Naive thymus-derived CD8-positive, alpha-beta T cell (primary cell): Measurements from ENCODE around the gene INSIG1. TPM values are rescaled to one million over a fixed set of nuclear protein-coding genes. Genes with fewer than 3 reads are reported as not detected.

ENCODE experiments used
- ATAC-seq, 2 donors: fragments of 150-1000 bp; cut with Tn5 transposase in 1 of 2; sonication (Bioruptor Pico), chemical (Tn5 transposase) in 1 of 2; 1 replicate in 1 of 2; 2 replicates in 1 of 2; pipeline ENCODE4 v1.10.0; 2021; ENCODE audit warnings: mild to moderate bottlenecking in 2 of 2, moderate library complexity in 2 of 2
- POLR2A ChIA-PET: fragments of 350-600 bp; sonication (Branson Sonifier 250); formaldehyde crosslinking; loops from one replicate; lab custom pipeline; 2021; ENCODE audit warnings: antibody characterized with exemption; lab: Charles Lee
- DNase-seq, 10 donors: peaks; one replicate each; pipeline versions ENCODE4 v3.0.0 to v3.0.0-alpha.2; 2020 to 2022
- H3K27ac Mint-ChIP-seq, 10 donors: one replicate each; pipeline ENCODE4 v1.8.0; 2020 to 2022; ENCODE audit warnings: mild to moderate bottlenecking in 10 of 10, mixed read lengths in 10 of 10, moderate library complexity in 4 of 10, inconsistent platforms in 1 of 10
- H3K27me3 Mint-ChIP-seq, 5 donors: one replicate each; pipeline ENCODE4 v1.8.0; 2021 to 2022; ENCODE audit warnings: mixed read lengths in 5 of 5
- H3K36me3 Mint-ChIP-seq, 3 donors: one replicate each; pipeline ENCODE4 v1.8.0; 2020 to 2022; ENCODE audit warnings: mixed read lengths in 3 of 3, mild to moderate bottlenecking in 2 of 3, inconsistent platforms in 1 of 3
- H3K4me1 Mint-ChIP-seq, 4 donors: one replicate each; pipeline ENCODE4 v1.8.0; 2021 to 2022; ENCODE audit warnings: mixed read lengths in 4 of 4
- H3K4me3 Mint-ChIP-seq, 10 donors: one replicate each; pipeline ENCODE4 v1.8.0; 2020 to 2022; ENCODE audit warnings: mild to moderate bottlenecking in 10 of 10, mixed read lengths in 10 of 10, moderate library complexity in 6 of 10, inconsistent platforms in 1 of 10
- H3K9me3 Mint-ChIP-seq, 9 donors: one replicate each; pipeline ENCODE4 v1.8.0; 2020 to 2022; ENCODE audit warnings: mixed read lengths in 9 of 9, mild to moderate bottlenecking in 3 of 9, inconsistent platforms in 1 of 9, moderate library complexity in 1 of 9
- polyA plus RNA-seq, 3 donors: library from polyadenylated mRNA; unstranded; fragments of 300-500 nt; fragmentation: Illumina TruSeq; gene quantifications; one replicate each; pipeline ENCODE4 v1.2.3, GENCODE V29; 2021
- total RNA-seq, 8 experiments: library from RNA in 2 of 8; stranded (reverse) in 2 of 8; gene quantifications; one replicate each; pipeline ENCODE4 v1.2.3 and lab custom pipeline; 2021 to 2026

Gene INSIG1
- total and polyA plus RNA-seq, 5 experiments from 2014 or later = 25.5 to 53.0 (median 33.6) TPM

- Mint-ChIP-seq H3K36me3 (peaks cover 0 to 40% (median 4%) of the 10 kb centered on the region in 3 donors), H3K9me3 (no peaks in the 10 kb centered on the region), H3K4me1 (peaks cover 0 to 6% (median 0%) of the 10 kb centered on the region in 4 donors), H3K4me3 (no peak overlapping the region), H3K27me3 (peaks cover 0 to 2% (median 0%) of the 10 kb centered on the region in 5 donors), H3K27ac (peak overlapping the region in 1 of 10 donors; percentile 27)
- ATAC-seq (no peak), DNase-seq (no peak)
- POLR2A ChIA-PET = interaction anchor here (1.2 kb wide), 1 partner anchor 9 kb away, joined by 3 read pairs; no protein-coding TSS in a partner anchor
These were observed 15.0 kb downstream of the INSIG1 start for GRCh38 chr7:155312633-155313032.

DNA sequence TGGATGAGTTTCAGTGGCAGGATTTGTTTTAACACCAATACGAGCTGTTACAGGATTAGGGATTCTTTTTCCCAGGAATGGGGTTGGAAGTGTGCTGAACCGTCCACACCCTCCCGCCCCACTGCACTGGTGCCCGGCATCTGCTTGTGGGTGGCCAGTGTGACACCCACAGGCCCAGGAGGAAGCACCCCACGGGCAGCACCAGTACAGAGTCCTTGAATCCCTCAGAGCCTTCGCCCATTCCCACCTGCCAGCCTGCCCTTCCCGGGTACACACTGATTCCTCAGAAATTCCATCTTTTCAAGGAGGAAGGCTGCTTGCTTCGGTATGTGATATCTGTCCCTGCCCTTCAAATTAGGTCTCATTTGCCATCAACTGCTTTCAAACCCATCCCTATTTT lies 15.4 kb downstream of the INSIG1 start:
- POLR2A ChIA-PET = no interaction called here
- H3K36me3 Mint-ChIP-seq = peaks cover 0 to 35% (median 4%) of the 10 kb centered on the region in 3 donors
- DNase-seq (no peak), ATAC-seq (no peak)
- H3K27me3 Mint-ChIP-seq = peaks cover 0 to 2% (median 0%) of the 10 kb centered on the region in 5 donors
- H3K27ac Mint-ChIP-seq = no peak overlapping the region
- H3K9me3 Mint-ChIP-seq = no peaks in the 10 kb centered on the region
- H3K4me1 Mint-ChIP-seq = peaks cover 0 to 6% (median 0%) of the 10 kb centered on the region in 4 donors
- no peak overlapping the region for H3K4me3 Mint-ChIP-seq

DNA sequence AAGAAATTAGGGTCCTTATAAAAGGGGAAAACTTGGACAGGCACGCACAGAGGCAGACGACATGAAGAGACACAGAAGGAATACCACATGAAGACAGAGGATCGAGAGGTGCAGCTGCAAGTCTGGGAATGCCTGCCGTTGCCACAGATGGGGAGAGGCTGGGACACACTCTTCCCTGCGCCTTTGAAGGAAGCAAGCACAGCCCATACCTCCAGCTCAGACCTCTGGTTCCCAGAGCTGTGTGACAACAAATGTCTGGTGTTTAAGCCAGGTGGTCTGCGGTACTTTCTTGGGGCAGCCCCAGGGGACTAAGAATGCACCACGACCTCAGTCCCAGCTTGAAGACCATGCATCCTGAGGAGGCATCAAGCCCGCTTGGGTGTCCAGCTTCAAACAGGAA lies 18.3 kb downstream of the INSIG1 start:
- Mint-ChIP-seq H3K27ac (no peak overlapping the region), H3K4me1 (peaks cover 0 to 6% (median 0%) of the 10 kb centered on the region in 4 donors)
- POLR2A ChIA-PET = no interaction called here

GRCh38 chr7:155316427-155317113 lies 18.9 kb downstream of the INSIG1 start:
- peaks cover 0 to 6% (median 0%) of the 10 kb centered on the region in 4 donors for H3K4me1 Mint-ChIP-seq
- DNase-seq = no peak
- POLR2A ChIA-PET = no interaction called here
- no peak for ATAC-seq
- no peaks in the 10 kb centered on the region for H3K9me3 Mint-ChIP-seq
- peaks cover 0 to 4% (median 0%) of the 10 kb centered on the region in 3 donors for H3K36me3 Mint-ChIP-seq
- H3K27me3 Mint-ChIP-seq = peaks cover 0 to 6% (median 2%) of the 10 kb centered on the region in 5 donors
- no peak overlapping the region for H3K27ac Mint-ChIP-seq
- no peak overlapping the region for H3K4me3 Mint-ChIP-seq

More for the DNA sequence above, 18.3 kb downstream of the INSIG1 start:
- ATAC-seq (no peak), DNase-seq (no peak)
- no peak overlapping the region for H3K4me3 Mint-ChIP-seq
- H3K9me3 Mint-ChIP-seq = no peaks in the 10 kb centered on the region
- peaks cover 0 to 9% (median 0%) of the 10 kb centered on the region in 3 donors for H3K36me3 Mint-ChIP-seq
- peaks cover 0 to 6% (median 2%) of the 10 kb centered on the region in 5 donors for H3K27me3 Mint-ChIP-seq

DNA sequence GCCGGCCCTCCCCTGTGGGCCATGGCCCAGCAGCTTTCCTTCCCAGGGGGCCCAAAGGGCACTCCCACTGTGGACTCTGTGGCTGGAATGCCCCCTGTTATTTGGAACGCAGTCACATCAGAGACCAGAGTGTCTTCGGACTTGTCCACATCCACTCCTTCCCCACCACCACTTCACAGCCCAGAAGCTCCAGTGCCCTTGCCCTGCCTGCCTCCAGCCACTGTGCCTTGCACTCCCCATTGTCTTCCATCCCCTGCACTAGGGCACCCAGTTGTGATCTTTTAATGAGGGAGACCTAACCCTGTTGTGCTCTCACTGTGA lies 19.4 kb downstream of the INSIG1 start:
- POLR2A ChIA-PET = no interaction called here
- peaks cover 0 to 2% (median 0%) of the 10 kb centered on the region in 3 donors for H3K36me3 Mint-ChIP-seq

GRCh38 chr7:155318245-155318644 lies 20.6 kb downstream of the INSIG1 start:
- Mint-ChIP-seq H3K9me3 (peaks cover 0 to 3% (median 0%) of the 10 kb centered on the region in 9 donors), H3K27ac (no peak overlapping the region), H3K36me3 (no peaks in the 10 kb centered on the region), H3K4me3 (no peak overlapping the region), H3K27me3 (peaks cover 0 to 10% (median 2%) of the 10 kb centered on the region in 5 donors), H3K4me1 (peaks cover 0 to under 1% (median 0%) of the 10 kb centered on the region in 4 donors)
- DNase-seq (no peak), ATAC-seq (no peak)
- POLR2A ChIA-PET = no interaction called here

More for the DNA sequence above, 19.4 kb downstream of the INSIG1 start:
- Mint-ChIP-seq H3K27ac (no peak overlapping the region), H3K9me3 (no peaks in the 10 kb centered on the region), H3K27me3 (peaks cover 0 to 6% (median 2%) of the 10 kb centered on the region in 5 donors), H3K4me3 (no peak overlapping the region), H3K4me1 (peaks cover 0 to 4% (median 0%) of the 10 kb centered on the region in 4 donors)
- ATAC-seq = no peak
- no peak for DNase-seq

GRCh38 chr7:155322530-155322929 lies 24.9 kb downstream of the INSIG1 start:
- H3K27ac Mint-ChIP-seq = no peak overlapping the region
- no peak overlapping the region for H3K4me3 Mint-ChIP-seq
- ATAC-seq = no peak
- POLR2A ChIA-PET = no interaction called here
- no peaks in the 10 kb centered on the region for H3K36me3 Mint-ChIP-seq
- H3K9me3 Mint-ChIP-seq = peaks cover 0 to 9% (median 2%) of the 10 kb centered on the region in 9 donors
- no peak for DNase-seq
- peaks cover 0 to 20% (median 6%) of the 10 kb centered on the region in 5 donors for H3K27me3 Mint-ChIP-seq
- peaks cover 0 to 5% (median under 1%) of the 10 kb centered on the region in 4 donors for H3K4me1 Mint-ChIP-seq

- Mint-ChIP-seq H3K27me3 (peaks cover 0 to 20% (median 6%) of the 10 kb centered on the region in 5 donors), H3K27ac (no peak overlapping the region), H3K4me3 (no peak overlapping the region), H3K4me1 (peaks cover 0 to 6% (median 3%) of the 10 kb centered on the region in 4 donors), H3K9me3 (peaks cover 0 to 9% (median 2%) of the 10 kb centered on the region in 9 donors), H3K36me3 (no peaks in the 10 kb centered on the region)
- POLR2A ChIA-PET = no interaction called here
- no peak for ATAC-seq
- no peak for DNase-seq
These were observed 25.4 kb downstream of the INSIG1 start for GRCh38 chr7:155323001-155323638.

GRCh38 chr7:155324012-155324917 lies 26.6 kb downstream of the INSIG1 start:
- DNase-seq (no peak), ATAC-seq (no peak)
- Mint-ChIP-seq H3K4me1 (peaks cover 0 to 6% (median 3%) of the 10 kb centered on the region in 4 donors), H3K9me3 (peaks cover 0 to 9% (median 2%) of the 10 kb centered on the region in 9 donors), H3K27ac (no peak overlapping the region), H3K36me3 (no peaks in the 10 kb centered on the region), H3K4me3 (no peak overlapping the region), H3K27me3 (peaks cover 0 to 20% (median 6%) of the 10 kb centered on the region in 5 donors)
- POLR2A ChIA-PET = no interaction called here

DNA sequence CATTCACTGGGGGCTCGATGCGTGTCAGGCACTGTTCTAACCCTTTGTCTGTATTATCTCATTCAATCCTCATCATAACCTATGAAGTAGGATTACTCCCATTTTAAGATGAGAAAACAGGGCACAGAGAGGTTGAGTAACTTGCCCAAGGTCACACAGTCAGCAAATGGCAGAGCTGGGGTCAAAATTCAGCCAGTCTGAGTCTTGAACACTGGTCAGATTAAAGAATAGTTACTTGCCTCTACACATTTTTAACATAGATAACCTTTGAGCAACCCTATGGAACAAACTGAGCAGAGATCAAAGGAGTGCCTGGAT lies 27.2 kb downstream of the INSIG1 start:
- ATAC-seq (no peak), DNase-seq (no peak)
- POLR2A ChIA-PET = no interaction called here
- Mint-ChIP-seq H3K36me3 (no peaks in the 10 kb centered on the region), H3K27me3 (peaks cover 0 to 20% (median 6%) of the 10 kb centered on the region in 5 donors), H3K27ac (no peak overlapping the region), H3K9me3 (peaks cover 0 to 9% (median 2%) of the 10 kb centered on the region in 9 donors), H3K4me1 (peaks cover 0 to 6% (median 3%) of the 10 kb centered on the region in 4 donors), H3K4me3 (no peak overlapping the region)

DNA sequence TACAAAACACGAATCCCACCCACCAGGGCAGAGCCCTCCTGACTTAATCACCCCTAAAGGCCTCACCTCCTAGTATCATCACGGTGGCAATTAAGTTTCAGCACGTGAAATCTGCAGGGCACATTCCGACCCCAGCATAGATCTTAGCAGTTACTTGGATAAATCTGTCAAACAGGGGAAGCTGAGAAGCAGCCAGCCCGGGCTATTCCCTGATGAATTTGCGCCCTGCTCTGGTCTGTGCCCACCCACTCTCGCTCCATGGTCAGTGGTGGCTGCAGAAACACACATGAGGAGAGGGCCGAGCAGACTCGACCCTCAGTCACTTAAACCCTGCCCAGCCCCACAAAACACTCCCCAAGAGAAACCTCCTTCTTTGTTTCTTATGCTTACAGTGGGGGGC lies 28.7 kb downstream of the INSIG1 start:
- no peak overlapping the region for H3K27ac Mint-ChIP-seq
- DNase-seq (no peak), ATAC-seq (no peak)
- H3K27me3 Mint-ChIP-seq = peaks cover 0 to 18% (median 6%) of the 10 kb centered on the region in 5 donors
- H3K36me3 Mint-ChIP-seq = no peaks in the 10 kb centered on the region
- no peak overlapping the region for H3K4me3 Mint-ChIP-seq
- H3K9me3 Mint-ChIP-seq = peaks cover 0 to 9% (median 2%) of the 10 kb centered on the region in 9 donors
- POLR2A ChIA-PET = no interaction called here
- H3K4me1 Mint-ChIP-seq = peaks cover 0 to 7% (median 3%) of the 10 kb centered on the region in 4 donors

DNA sequence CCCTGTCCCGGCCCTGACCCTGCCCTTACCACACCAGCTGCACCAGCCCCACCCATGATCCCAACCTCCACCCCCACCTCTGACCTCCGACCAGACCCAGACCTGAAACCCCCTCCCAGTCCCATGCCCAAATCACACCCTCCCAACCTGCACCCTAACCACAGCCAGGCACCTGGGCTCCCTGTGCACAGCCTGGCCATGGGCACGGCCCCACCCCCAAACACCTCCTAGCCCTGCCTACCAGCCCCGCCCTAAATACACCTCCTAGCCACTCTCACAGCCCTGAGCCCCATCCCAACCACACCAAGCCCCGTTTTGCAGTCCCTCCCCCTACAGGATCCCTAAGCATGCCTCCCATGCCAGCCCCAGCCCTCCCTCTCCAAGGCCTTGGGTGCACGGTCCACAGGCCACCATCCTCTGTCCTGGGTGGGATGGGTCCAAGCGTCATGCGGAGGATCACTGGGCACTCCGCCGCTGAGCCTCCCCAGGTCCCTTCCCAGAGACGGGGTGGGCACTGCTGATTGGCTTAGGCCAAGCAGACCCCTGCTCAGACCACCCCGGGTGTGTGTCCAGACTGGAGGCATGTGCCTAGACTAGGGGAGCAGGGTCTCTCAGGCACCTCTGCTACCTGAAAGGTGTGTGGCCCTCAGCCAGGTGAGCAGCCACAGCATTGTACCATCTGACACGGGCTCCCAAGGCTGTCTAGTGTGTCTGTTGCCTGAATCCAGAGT lies 30.1 kb downstream of the INSIG1 start:
- DNase-seq = no peak
- peak overlapping the region in 1 of 10 donors; percentile 5 for H3K4me3 Mint-ChIP-seq
- peaks cover 0 to 12% (median 6%) of the 10 kb centered on the region in 5 donors for H3K27me3 Mint-ChIP-seq
- H3K9me3 Mint-ChIP-seq = peaks cover 0 to 9% (median 2%) of the 10 kb centered on the region in 9 donors
- H3K4me1 Mint-ChIP-seq = peaks cover 0 to 7% (median 5%) of the 10 kb centered on the region in 4 donors
- POLR2A ChIA-PET = interaction anchor here (0.6 kb wide), 1 partner anchor 54 kb away, joined by 4 read pairs; no protein-coding TSS in a partner anchor
- no peaks in the 10 kb centered on the region for H3K36me3 Mint-ChIP-seq
- no peak for ATAC-seq
- H3K27ac Mint-ChIP-seq = peak overlapping the region in 3 of 10 donors; percentile 19 to 66 (median 65)
